ENCODE results near the gene MRPS34.

DNA sequence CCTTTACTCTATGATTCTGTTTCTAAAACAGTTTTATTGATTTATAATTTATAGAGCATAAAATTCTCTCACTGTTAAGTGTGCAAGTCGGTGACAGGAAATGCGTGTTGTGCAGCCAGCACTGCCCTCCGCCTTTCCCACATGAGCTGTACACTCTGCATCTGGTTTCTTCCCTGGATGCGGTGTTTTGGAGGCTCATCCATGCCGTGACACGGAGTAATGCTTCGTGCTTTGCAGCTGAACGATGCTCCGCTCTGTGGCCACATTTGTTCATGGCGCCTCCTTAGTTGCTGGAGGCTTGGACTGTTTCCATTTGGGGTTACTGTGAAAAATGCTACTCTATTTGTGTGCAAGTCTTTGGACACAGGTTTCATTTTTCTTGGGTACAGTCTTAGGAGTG is 27.8 kb upstream of the MRPS34 start:
- no peak for TF ChIP-seq ZNF558 (tag by site-specific recombination; IDR thresholded peaks at IDR 0.05)
- TF ChIP-seq ZNF600 (tag by site-specific recombination; IDR thresholded peaks at IDR 0.05) = no peak
- TF ChIP-seq, protein P1, sequence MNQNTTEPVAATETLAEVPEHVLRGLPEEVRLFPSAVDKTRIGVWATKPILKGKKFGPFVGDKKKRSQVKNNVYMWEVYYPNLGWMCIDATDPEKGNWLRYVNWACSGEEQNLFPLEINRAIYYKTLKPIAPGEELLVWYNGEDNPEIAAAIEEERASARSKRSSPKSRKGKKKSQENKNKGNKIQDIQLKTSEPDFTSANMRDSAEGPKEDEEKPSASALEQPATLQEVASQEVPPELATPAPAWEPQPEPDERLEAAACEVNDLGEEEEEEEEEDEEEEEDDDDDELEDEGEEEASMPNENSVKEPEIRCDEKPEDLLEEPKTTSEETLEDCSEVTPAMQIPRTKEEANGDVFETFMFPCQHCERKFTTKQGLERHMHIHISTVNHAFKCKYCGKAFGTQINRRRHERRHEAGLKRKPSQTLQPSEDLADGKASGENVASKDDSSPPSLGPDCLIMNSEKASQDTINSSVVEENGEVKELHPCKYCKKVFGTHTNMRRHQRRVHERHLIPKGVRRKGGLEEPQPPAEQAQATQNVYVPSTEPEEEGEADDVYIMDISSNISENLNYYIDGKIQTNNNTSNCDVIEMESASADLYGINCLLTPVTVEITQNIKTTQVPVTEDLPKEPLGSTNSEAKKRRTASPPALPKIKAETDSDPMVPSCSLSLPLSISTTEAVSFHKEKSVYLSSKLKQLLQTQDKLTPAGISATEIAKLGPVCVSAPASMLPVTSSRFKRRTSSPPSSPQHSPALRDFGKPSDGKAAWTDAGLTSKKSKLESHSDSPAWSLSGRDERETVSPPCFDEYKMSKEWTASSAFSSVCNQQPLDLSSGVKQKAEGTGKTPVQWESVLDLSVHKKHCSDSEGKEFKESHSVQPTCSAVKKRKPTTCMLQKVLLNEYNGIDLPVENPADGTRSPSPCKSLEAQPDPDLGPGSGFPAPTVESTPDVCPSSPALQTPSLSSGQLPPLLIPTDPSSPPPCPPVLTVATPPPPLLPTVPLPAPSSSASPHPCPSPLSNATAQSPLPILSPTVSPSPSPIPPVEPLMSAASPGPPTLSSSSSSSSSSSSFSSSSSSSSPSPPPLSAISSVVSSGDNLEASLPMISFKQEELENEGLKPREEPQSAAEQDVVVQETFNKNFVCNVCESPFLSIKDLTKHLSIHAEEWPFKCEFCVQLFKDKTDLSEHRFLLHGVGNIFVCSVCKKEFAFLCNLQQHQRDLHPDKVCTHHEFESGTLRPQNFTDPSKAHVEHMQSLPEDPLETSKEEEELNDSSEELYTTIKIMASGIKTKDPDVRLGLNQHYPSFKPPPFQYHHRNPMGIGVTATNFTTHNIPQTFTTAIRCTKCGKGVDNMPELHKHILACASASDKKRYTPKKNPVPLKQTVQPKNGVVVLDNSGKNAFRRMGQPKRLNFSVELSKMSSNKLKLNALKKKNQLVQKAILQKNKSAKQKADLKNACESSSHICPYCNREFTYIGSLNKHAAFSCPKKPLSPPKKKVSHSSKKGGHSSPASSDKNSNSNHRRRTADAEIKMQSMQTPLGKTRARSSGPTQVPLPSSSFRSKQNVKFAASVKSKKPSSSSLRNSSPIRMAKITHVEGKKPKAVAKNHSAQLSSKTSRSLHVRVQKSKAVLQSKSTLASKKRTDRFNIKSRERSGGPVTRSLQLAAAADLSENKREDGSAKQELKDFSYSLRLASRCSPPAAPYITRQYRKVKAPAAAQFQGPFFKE (tag by site-specific recombination; IDR thresholded peaks at IDR 0.05; ENCODE audit: borderline replicate concordance) = no peak
- TF ChIP-seq, protein P2, sequence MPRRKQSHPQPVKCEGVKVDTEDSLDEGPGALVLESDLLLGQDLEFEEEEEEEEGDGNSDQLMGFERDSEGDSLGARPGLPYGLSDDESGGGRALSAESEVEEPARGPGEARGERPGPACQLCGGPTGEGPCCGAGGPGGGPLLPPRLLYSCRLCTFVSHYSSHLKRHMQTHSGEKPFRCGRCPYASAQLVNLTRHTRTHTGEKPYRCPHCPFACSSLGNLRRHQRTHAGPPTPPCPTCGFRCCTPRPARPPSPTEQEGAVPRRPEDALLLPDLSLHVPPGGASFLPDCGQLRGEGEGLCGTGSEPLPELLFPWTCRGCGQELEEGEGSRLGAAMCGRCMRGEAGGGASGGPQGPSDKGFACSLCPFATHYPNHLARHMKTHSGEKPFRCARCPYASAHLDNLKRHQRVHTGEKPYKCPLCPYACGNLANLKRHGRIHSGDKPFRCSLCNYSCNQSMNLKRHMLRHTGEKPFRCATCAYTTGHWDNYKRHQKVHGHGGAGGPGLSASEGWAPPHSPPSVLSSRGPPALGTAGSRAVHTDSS (tag by site-specific recombination; IDR thresholded peaks at IDR 0.05) = no peak
- TF ChIP-seq, protein P3, sequence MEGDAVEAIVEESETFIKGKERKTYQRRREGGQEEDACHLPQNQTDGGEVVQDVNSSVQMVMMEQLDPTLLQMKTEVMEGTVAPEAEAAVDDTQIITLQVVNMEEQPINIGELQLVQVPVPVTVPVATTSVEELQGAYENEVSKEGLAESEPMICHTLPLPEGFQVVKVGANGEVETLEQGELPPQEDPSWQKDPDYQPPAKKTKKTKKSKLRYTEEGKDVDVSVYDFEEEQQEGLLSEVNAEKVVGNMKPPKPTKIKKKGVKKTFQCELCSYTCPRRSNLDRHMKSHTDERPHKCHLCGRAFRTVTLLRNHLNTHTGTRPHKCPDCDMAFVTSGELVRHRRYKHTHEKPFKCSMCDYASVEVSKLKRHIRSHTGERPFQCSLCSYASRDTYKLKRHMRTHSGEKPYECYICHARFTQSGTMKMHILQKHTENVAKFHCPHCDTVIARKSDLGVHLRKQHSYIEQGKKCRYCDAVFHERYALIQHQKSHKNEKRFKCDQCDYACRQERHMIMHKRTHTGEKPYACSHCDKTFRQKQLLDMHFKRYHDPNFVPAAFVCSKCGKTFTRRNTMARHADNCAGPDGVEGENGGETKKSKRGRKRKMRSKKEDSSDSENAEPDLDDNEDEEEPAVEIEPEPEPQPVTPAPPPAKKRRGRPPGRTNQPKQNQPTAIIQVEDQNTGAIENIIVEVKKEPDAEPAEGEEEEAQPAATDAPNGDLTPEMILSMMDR (tag by site-specific recombination; IDR thresholded peaks at IDR 0.05) = no peak
- TF ChIP-seq ZNF23 (tag by site-specific recombination; IDR thresholded peaks at IDR 0.05; ENCODE audit: borderline replicate concordance) = no peak
- TF ChIP-seq, protein P4, sequence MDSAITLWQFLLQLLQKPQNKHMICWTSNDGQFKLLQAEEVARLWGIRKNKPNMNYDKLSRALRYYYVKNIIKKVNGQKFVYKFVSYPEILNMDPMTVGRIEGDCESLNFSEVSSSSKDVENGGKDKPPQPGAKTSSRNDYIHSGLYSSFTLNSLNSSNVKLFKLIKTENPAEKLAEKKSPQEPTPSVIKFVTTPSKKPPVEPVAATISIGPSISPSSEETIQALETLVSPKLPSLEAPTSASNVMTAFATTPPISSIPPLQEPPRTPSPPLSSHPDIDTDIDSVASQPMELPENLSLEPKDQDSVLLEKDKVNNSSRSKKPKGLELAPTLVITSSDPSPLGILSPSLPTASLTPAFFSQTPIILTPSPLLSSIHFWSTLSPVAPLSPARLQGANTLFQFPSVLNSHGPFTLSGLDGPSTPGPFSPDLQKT (IDR thresholded peaks at IDR 0.05; ENCODE audit: borderline replicate concordance, low read depth, low read length) = no peak
